H1 (cell line): ENCODE data around the gene EXOG. TPM values are rescaled to one million over a fixed set of nuclear protein-coding genes. Genes with fewer than 3 reads are reported as not detected.

Experiments
- RFX5 ChIP-seq: IDR thresholded peaks from 2 replicates; pipeline ENCODE4 v1.6.1; 2011; ENCODE audit warnings: low read depth, low read length, improper control_type of control experiment, borderline replicate concordance
- TAF7 ChIP-seq: optimal IDR thresholded peaks from 2 replicates; pipeline ENCODE3; 2011; ENCODE audit warnings: low read depth, mild to moderate bottlenecking, inconsistent platforms, low read length, moderate library complexity, borderline replicate concordance
- TBP ChIP-seq: IDR thresholded peaks from 2 replicates; pipeline ENCODE4 v1.6.1; 2011; ENCODE audit warnings: low read depth, low read length, improper control_type of control experiment
- polyA plus RNA-seq, 7 experiments: library from polyadenylated mRNA; depleted of rRNA in 3 of 7; stranded (reverse) in 5 of 7; unstranded in 2 of 7; fragments of >200 nt in 5 of 7; fragments of 200-250 nt in 2 of 7; gene quantifications; 1 replicate in 5 of 7; 2 replicates in 1 of 7; 4 replicates in 1 of 7; pipeline versions ENCODE4 v1.2.1 to v1.2.3, GENCODE V29; 2011 to 2013; ENCODE audit warnings: missing spikeins in 2 of 7, mixed read lengths in 2 of 7
- total RNA-seq: library from RNA; stranded (reverse); fragmentation: NEBNext Ultra II Directional; extraction: Animal tissue kit (Norgen Biotek cat#: 25700); gene quantifications from 2 replicates; pipeline ENCODE4 v1.2.1, GENCODE V29; 2021

EXOG gene
- total and polyA plus RNA-seq, 2 of the 8 experiments (the other 6 are each of a cell fraction or from before 2014, with no cell fraction given), result 7.2 to 12.9 TPM

- TF ChIP-seq TAF7 (no peak), TBP (no peak), RFX5 (no peak)
- TF ChIP-seq, all 59 proteins: peak for 0
These were observed 11.0 kb downstream of the EXOG start (continued) for GRCh38 chr3:38507120-38507519.
